GM18867 (cell line): ENCODE results near the gene PRKCE.
"Not testable (repeated sequence)": the region's sequence is repeated elsewhere in the genome, so short reads cannot be mapped to it uniquely, and the experiment has no call there.

ENCODE experiments used
- ATAC-seq: cut with Tn5 transposase; IDR thresholded peaks from one replicate; pipeline ENCODE4 v1.9.1; 2021; ENCODE audit warnings: mild to moderate bottlenecking, moderate library complexity; ENCODE audit not compliant: unreplicated experiment

The PRKCE gene

GRCh38 chr2:45882707-45883602, 231.5 kb downstream of the PRKCE start:
- ATAC-seq: no peak

GRCh38 chr2:45883603-45884000, 232.1 kb downstream of the PRKCE start:
- ATAC-seq: no peak

- no peak for ATAC-seq
These were observed 232.7 kb downstream of the PRKCE start for GRCh38 chr2:45884126-45884525.

GRCh38 chr2:45885171-45885621, 233.7 kb downstream of the PRKCE start:
- ATAC-seq: no peak

- no peak for ATAC-seq
These were observed 234.7 kb downstream of the PRKCE start for GRCh38 chr2:45886171-45886663.

- ATAC-seq: no peak
These were observed 236.7 kb downstream of the PRKCE start for GRCh38 chr2:45888167-45888566.

- ATAC-seq: no peak
These were observed 237.2 kb downstream of the PRKCE start for GRCh38 chr2:45888641-45889040.

- peak; percentile 88 for ATAC-seq
These were observed 237.6 kb downstream of the PRKCE start for GRCh38 chr2:45889053-45889452.

GRCh38 chr2:45889620-45890370, 238.3 kb downstream of the PRKCE start:
- ATAC-seq: peak; percentile 39

GRCh38 chr2:45890371-45890646, 238.8 kb downstream of the PRKCE start:
- not testable (repeated sequence) for ATAC-seq

GRCh38 chr2:45890819-45891218, 239.3 kb downstream of the PRKCE start:
- no peak for ATAC-seq

- no peak for ATAC-seq
These were observed 240.4 kb downstream of the PRKCE start for GRCh38 chr2:45891719-45892424.

- ATAC-seq: no peak
These were observed 240.9 kb downstream of the PRKCE start for GRCh38 chr2:45892425-45892745.

GRCh38 chr2:45892757-45893156, 241.3 kb downstream of the PRKCE start:
- no peak for ATAC-seq

GRCh38 chr2:45894211-45894610, 242.7 kb downstream of the PRKCE start:
- no peak for ATAC-seq

GRCh38 chr2:45895241-45895861, 243.9 kb downstream of the PRKCE start:
- no peak for ATAC-seq

- no peak for ATAC-seq
These were observed 244.8 kb downstream of the PRKCE start for GRCh38 chr2:45896311-45896710.

- ATAC-seq: no peak
These were observed 246.4 kb downstream of the PRKCE start for GRCh38 chr2:45897842-45898241.

GRCh38 chr2:45898819-45899218, 247.3 kb downstream of the PRKCE start:
- ATAC-seq: no peak

- ATAC-seq: no peak
These were observed 248.5 kb downstream of the PRKCE start for GRCh38 chr2:45899926-45900325.

- ATAC-seq: no peak
These were observed 250.1 kb downstream of the PRKCE start for GRCh38 chr2:45901468-45902032.
